ENCODE results near the gene LRP1B.

The LRP1B gene

GRCh38 chr2:141992695-141993094 is 138.1 kb downstream of the LRP1B start:
- TF ChIP-seq, protein P1, sequence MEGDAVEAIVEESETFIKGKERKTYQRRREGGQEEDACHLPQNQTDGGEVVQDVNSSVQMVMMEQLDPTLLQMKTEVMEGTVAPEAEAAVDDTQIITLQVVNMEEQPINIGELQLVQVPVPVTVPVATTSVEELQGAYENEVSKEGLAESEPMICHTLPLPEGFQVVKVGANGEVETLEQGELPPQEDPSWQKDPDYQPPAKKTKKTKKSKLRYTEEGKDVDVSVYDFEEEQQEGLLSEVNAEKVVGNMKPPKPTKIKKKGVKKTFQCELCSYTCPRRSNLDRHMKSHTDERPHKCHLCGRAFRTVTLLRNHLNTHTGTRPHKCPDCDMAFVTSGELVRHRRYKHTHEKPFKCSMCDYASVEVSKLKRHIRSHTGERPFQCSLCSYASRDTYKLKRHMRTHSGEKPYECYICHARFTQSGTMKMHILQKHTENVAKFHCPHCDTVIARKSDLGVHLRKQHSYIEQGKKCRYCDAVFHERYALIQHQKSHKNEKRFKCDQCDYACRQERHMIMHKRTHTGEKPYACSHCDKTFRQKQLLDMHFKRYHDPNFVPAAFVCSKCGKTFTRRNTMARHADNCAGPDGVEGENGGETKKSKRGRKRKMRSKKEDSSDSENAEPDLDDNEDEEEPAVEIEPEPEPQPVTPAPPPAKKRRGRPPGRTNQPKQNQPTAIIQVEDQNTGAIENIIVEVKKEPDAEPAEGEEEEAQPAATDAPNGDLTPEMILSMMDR (IDR thresholded peaks at IDR 0.05; ENCODE audit: insufficient read depth, low read depth, low read length, missing control alignments) = no peak
- no peak overlapping the region for H3K4me3 ChIP-seq (ENCODE audit: low read length)
- no peak for DNase-seq (ENCODE audit: low read depth)

DNA sequence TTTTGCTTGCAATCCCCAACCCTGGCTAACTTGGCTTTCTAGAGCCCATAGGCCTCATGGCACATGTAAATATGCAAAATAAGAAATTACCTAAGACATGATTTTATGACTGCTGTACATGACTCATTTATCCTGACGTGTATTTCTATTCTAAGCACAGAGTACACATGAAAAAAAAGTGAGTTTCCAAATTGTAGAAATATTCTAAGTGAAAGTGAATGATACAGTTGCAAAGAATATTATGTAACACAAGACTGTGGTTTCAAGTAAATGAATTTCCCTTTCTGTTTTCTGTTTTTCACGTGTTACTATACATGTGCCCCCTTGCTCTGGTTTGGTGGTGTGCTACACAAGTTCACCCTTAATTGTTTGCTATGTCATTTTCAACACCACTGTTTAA is 162.4 kb downstream of the LRP1B start:
- peak; percentile 70 for DNase-seq (ENCODE audit: low read depth)
- TF ChIP-seq, protein P1 (IDR thresholded peaks at IDR 0.05; ENCODE audit: insufficient read depth, low read depth, low read length, missing control alignments) = no peak
- no peak overlapping the region for H3K4me3 ChIP-seq (ENCODE audit: low read length)

DNA sequence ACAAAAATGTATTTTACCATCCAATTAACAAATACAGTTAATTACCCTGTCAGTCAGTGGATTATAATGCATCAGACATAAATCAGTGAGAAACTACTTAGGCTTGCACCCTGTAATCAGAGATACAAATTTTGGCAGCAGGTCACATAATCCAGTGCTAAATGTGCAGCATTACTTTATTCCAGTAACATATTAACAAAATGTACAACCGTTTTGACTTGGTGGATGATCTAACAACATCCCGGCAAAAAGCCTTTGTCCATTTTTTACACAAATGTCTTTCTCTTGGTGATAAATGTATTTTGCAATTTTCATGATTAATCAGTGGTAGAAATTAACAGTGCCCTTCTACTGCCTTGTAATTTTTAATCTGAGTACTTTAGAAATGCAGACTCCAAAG is 162.8 kb downstream of the LRP1B start:
- TF ChIP-seq, protein P1 (IDR thresholded peaks at IDR 0.05; ENCODE audit: insufficient read depth, low read depth, low read length, missing control alignments) = no peak
- H3K4me3 ChIP-seq (ENCODE audit: low read length) = no peak overlapping the region
- no peak for DNase-seq (ENCODE audit: low read depth)

GRCh38 chr2:141967503-141967902 is 163.3 kb downstream of the LRP1B start:
- H3K4me3 ChIP-seq (ENCODE audit: low read length) = no peak overlapping the region
- TF ChIP-seq, protein P1 (IDR thresholded peaks at IDR 0.05; ENCODE audit: insufficient read depth, low read depth, low read length, missing control alignments) = no peak
- no peak for DNase-seq (ENCODE audit: low read depth)

DNA sequence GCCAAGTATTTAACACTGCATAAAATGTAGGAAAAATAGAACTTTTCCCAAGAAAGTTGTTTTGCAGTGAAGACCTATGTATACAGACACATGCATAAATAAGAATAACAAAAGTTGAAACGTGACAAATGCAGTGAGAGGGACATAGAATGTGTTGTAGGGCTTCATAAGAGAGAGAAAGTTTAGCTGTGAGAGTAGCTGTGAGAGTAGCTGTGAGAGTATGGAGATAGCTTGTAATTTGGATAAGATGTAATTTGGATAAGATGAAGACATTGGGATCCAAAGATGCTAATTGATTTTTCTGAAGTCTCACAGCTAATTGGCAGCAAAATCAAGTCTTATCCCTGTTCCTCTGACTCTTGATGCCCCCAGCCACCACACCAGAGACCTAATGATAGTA is 170.9 kb downstream of the LRP1B start:
- no peak for DNase-seq (ENCODE audit: low read depth)
- no peak overlapping the region for H3K4me3 ChIP-seq (ENCODE audit: low read length)
- TF ChIP-seq, protein P1 (IDR thresholded peaks at IDR 0.05; ENCODE audit: insufficient read depth, low read depth, low read length, missing control alignments) = no peak

DNA sequence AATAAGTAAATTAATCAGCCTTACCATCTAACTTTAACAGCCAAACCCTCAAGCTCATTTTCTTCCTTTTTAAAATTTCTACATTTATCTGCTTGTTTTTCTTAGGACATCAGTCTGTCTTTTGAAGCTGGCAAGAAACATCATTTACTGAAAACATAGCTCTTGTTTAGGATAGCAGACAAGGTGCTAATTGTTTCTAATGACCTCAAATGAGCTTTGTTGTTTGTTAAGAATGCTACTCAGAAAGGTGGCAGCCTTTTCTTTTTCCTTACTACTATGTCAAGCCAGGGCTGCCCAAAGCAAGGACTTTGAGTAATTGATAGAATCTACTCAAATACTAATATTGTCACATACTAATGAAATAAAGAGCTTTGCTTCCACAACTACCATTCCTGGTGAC is 171.8 kb downstream of the LRP1B start:
- H3K4me3 ChIP-seq (ENCODE audit: low read length) = no peak overlapping the region
- DNase-seq (ENCODE audit: low read depth) = no peak
- TF ChIP-seq, protein P1 (IDR thresholded peaks at IDR 0.05; ENCODE audit: insufficient read depth, low read depth, low read length, missing control alignments) = no peak

GRCh38 chr2:141957827-141958450 is 172.9 kb downstream of the LRP1B start:
- peak; percentile 41 for DNase-seq (ENCODE audit: low read depth)
- no peak overlapping the region for H3K4me3 ChIP-seq (ENCODE audit: low read length)
- TF ChIP-seq, protein P1 (IDR thresholded peaks at IDR 0.05; ENCODE audit: insufficient read depth, low read depth, low read length, missing control alignments) = no peak
